ENCODE results near the gene CALHM1. TPM values are rescaled to one million over a fixed set of nuclear protein-coding genes. Genes with fewer than 3 reads are reported as not detected.

CALHM1 gene
- total RNA-seq, 1 donor from 2014 or later = not detected

DNA sequence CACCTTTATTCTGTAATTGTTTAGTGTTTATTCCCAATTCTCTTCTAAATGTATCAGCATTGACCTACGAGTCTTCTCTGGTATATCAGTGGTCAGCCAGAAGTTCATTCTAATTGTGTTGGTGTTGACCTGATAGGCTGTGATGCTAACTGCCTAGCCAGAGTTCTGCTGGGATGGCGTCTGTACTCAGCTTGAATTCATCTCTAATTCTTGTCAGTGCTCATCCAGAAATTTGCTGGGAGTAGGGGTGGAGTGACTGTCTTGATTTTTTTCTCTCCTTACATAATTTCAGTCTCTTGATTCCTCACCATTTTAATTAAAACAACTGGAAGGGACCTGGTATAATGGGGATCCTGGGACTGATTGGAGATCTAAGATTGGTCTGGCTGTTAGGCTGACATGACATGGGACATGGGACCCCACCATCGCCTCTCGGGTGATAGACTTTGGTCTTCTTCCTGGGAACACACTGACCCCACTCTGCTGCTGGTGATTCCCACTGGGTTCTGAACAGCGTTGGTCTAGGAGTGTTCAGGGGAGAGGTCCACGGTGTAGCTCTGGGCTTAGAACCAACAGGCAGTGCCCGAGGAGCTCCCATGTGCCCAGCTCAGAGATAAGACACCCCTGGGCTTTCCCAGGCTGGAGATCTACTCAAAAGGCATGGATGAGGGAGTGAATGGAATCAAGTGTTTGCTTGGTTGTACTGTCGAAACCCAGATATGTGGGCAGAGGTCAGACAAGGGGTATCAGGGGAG, 38.6 kb upstream of the CALHM1 start:
- Mint-ChIP-seq H3K27ac (ENCODE audit: unreplicated experiment) (no peak overlapping the region), H3K9me3 (ENCODE audit: unreplicated experiment) (no peaks in the 10 kb centered on the region), H3K4me3 (ENCODE audit: unreplicated experiment) (no peak overlapping the region), H3K4me1 (ENCODE audit: unreplicated experiment) (peaks cover 28% of the 10 kb centered on the region), H3K36me3 (ENCODE audit: unreplicated experiment) (no peaks in the 10 kb centered on the region), H3K27me3 (ENCODE audit: unreplicated experiment) (peaks cover 41% of the 10 kb centered on the region)
- no peak for DNase-seq (ENCODE audit: extremely low spot score, unreplicated experiment)
- no peak for TF ChIP-seq CTCF (IDR thresholded peaks at IDR 0.05)

DNA sequence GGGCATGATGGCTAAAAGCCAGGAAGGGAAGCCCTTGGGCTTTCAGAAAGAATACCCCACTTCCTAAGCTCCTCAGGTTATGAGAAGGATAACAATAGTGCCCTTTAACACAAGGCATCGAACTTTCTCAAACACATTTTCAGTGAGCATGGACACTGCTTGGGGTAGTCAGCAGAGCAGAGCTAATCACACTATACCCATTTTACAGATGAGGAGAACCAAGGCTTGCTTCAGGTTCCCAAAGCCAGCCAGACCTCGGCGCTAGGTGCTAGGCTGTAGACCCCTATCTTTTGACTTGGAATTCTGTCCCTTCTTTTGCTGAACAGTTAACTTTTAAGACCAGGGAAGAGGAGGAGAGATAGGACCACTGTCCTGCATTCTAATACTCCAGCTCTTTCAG, 36.6 kb upstream of the CALHM1 start:
- H3K27ac Mint-ChIP-seq (ENCODE audit: unreplicated experiment) = no peak overlapping the region
- no peak for TF ChIP-seq CTCF (IDR thresholded peaks at IDR 0.05)
- peaks cover 29% of the 10 kb centered on the region for H3K4me1 Mint-ChIP-seq (ENCODE audit: unreplicated experiment)
- H3K4me3 Mint-ChIP-seq (ENCODE audit: unreplicated experiment) = no peak overlapping the region
- no peaks in the 10 kb centered on the region for H3K9me3 Mint-ChIP-seq (ENCODE audit: unreplicated experiment)
- H3K27me3 Mint-ChIP-seq (ENCODE audit: unreplicated experiment) = peaks cover 32% of the 10 kb centered on the region
- no peak for DNase-seq (ENCODE audit: extremely low spot score, unreplicated experiment)
- H3K36me3 Mint-ChIP-seq (ENCODE audit: unreplicated experiment) = no peaks in the 10 kb centered on the region

DNA sequence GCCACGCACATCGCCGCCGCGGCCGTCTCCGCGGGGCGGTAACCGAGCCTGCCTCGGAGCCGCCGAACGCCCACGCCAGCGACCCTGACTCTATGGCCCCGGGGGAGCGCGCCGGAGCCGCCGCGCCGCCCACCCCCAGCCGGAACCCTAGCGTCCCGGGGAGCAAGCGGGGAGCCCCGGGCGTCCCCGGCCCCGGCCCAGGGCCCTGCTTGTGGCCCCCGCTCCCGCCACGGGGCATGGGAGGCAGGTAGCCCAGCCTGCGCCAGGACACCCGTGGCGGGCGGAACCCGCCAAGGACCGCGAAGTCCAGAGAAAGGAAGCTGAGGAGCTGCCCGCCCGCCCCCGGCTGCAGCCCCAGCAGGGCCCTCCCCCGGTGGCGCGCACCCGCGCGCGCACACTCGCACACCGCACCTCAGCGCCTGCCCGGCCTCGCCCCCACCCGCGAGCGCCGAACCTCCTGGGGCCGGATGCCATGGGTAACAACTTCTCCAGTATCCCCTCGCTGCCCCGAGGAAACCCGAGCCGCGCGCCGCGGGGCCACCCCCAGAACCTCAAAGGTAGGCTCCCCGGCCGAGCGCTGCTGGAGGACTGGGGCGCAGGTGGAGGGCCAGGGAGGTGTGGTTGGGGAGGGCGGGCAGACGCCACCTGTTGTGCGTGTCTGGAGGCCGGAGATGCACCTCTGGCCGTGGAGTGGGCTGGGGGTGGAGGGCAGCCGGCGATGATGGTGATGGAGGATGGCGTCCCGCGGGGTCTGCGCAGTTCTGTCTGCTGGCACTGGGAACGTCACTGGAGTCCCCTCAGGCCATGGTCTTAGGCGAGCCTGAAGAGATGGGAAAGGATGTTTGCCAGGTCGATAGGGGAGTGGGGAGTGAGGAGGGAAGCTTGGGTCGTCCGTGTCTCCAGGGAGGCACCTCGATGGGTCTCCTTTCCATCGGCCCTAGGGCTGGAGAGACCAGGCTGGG, 35.5 kb upstream of the CALHM1 start:
- DNase-seq (ENCODE audit: extremely low spot score, unreplicated experiment) = no peak
- no peaks in the 10 kb centered on the region for H3K36me3 Mint-ChIP-seq (ENCODE audit: unreplicated experiment)
- H3K4me3 Mint-ChIP-seq (ENCODE audit: unreplicated experiment) = peak overlapping the region; percentile 71
- H3K4me1 Mint-ChIP-seq (ENCODE audit: unreplicated experiment) = peaks cover 31% of the 10 kb centered on the region
- no peak for TF ChIP-seq CTCF (IDR thresholded peaks at IDR 0.05)
- H3K27ac Mint-ChIP-seq (ENCODE audit: unreplicated experiment) = no peak overlapping the region
- peaks cover 21% of the 10 kb centered on the region for H3K27me3 Mint-ChIP-seq (ENCODE audit: unreplicated experiment)
- no peaks in the 10 kb centered on the region for H3K9me3 Mint-ChIP-seq (ENCODE audit: unreplicated experiment)

- H3K36me3 Mint-ChIP-seq (ENCODE audit: unreplicated experiment) = no peaks in the 10 kb centered on the region
- peak within 1 kb of the TSS; percentile 90 for H3K27ac Mint-ChIP-seq (ENCODE audit: unreplicated experiment)
- TF ChIP-seq CTCF (IDR thresholded peaks at IDR 0.05) = no peak
- peaks cover 31% of the 10 kb centered on the region for H3K4me1 Mint-ChIP-seq (ENCODE audit: unreplicated experiment)
- H3K4me3 Mint-ChIP-seq (ENCODE audit: unreplicated experiment) = peak within 1 kb of the TSS; percentile 75
- H3K27me3 Mint-ChIP-seq (ENCODE audit: unreplicated experiment) = peaks cover 21% of the 10 kb centered on the region
- no peaks in the 10 kb centered on the region for H3K9me3 Mint-ChIP-seq (ENCODE audit: unreplicated experiment)
- DNase-seq (ENCODE audit: extremely low spot score, unreplicated experiment) = no peak
Observed at GRCh38 chr10:103493362-103493915, 34.7 kb upstream of the CALHM1 start, which contains the start of gene NEURL1. Gene NEURL1, plus strand, starts transcription at chr10:103493705. Its CDS starts 683 bp downstream, at chr10:103494388.

Measured in osteocyte (in vitro differentiated cells).